IPS DF 4.7 (cell line): ENCODE data around the gene TOGARAM1.

Experiments used
- DNase-seq: peaks from one replicate; pipeline ENCODE4 v3.0.0-alpha.2; 2013; ENCODE audit warnings: low spot score; ENCODE audit errors: extremely low read depth

Gene TOGARAM1

DNA sequence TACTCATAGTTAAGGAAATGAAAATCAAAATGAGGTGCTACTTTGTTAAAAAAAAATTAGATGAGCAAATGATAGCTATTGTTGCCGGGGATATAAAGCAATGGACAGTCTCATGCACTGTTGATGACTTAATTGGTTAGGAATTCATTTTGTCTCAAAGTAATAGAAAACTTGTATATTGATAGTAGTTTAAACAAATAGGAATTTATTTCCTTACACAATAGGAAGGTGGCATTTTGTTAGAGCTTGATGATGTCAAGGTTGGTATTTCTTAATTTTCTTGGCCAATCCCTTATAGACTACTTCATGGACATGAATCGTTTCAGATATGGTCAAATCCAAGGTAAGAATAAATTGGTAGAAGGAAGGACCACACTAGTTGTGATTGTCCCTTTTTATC lies 129.7 kb downstream of the TOGARAM1 start:
- DNase-seq: no peak

DNA sequence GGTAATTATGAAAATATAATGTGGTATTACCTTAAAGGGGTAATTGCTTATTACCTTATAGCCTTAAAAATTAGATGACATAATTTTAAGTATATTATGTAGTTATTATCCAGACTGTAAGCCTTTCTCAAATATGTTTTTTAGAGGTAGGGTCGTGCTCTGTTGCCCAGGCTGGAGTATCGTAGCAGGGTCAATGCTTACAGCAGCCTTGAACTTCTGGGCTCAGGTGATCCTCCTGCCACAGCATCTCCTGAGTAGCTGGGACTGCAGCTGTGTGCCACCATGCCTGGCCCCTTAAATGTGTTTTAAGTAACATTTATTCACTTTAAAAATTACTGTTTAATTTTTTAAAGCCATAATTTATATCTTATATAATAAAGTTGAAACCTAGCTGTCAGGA lies 132.3 kb downstream of the TOGARAM1 start:
- DNase-seq: no peak

DNA sequence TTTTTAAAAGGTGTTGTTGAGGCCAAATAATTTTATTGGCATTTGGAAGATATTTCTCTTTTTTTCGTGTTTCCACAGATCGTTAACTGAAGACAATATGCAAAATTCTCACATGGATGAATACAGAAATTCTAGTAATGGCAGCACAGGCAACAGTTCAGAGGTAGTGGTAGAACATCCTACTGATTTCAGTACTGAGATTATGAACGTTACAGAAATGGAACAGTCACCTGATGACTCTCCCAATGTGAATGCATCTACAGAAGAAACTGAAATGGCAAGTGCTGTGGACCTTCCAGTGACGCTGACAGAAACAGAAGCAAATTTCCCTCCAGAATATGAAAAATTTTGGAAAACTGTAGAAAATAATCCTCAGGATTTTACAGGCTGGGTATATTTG lies 133.2 kb downstream of the TOGARAM1 start:
- DNase-seq: no peak

- no peak for DNase-seq
Measured at GRCh38 chr14:45096218-45096617, 134.2 kb downstream of the TOGARAM1 start.

- no peak for DNase-seq
Measured at GRCh38 chr14:45103806-45104205, 141.8 kb downstream of the TOGARAM1 start.

DNA sequence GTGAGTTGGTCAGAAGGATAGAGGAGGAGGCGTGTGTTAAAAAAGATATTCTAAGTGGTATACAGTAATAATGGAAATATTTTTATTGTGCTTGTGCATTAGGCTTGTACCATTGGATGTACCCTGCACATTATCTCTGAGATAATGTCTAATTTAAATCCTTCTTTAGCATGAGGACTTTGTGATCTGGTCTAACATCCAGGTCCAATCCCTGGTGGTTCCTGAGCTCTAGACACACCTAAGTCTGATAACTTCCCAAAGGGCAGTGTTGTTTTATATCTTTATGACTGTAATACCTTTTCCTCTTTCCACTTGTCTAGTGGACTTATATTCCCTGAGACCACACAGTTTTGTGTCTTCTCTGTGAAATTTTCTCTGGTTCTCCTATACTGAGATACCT lies 142.6 kb downstream of the TOGARAM1 start:
- DNase-seq: no peak

GRCh38 chr14:45112896-45113781 lies 151.1 kb downstream of the TOGARAM1 start:
- no peak for DNase-seq

DNA sequence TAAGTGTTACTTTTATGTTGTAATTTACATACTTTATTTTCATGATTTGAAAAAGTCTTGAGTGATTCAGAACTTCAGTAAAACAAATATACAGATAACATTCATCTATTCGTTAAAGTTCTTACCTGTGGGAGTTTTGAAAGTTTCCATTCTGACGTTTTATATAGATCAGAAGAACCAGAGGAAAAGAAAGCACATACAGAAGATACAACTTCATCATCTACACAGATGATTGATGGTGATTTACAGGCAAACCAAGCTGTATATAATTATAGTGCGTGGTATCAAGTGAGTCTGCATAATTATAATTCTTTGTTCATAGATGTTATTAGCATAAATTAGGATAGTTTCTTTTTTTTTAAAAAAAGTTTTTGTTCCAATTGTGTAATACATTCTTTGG lies 152.3 kb downstream of the TOGARAM1 start:
- no peak for DNase-seq

- DNase-seq: no peak
Measured at GRCh38 chr14:45118594-45118993, 156.6 kb downstream of the TOGARAM1 start.

DNA sequence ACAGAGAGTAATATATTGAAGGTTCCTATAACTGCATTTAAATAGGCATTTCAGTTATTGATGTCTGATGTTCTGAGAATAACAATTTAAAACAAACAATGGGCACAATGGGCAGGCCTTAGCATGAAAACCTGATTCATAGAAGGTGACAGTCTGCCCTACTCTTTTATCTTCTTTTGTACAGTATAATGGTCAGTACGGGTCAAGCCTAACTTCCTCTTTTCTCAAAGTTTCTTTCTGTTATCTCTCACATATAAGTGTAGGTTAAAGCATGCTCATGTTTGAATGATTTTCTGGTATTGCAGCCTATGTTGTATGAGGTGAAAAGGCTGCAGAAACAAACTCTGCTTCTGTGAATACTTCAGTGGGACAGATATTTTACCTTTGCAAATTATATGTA lies 158.1 kb downstream of the TOGARAM1 start:
- no peak for DNase-seq

DNA sequence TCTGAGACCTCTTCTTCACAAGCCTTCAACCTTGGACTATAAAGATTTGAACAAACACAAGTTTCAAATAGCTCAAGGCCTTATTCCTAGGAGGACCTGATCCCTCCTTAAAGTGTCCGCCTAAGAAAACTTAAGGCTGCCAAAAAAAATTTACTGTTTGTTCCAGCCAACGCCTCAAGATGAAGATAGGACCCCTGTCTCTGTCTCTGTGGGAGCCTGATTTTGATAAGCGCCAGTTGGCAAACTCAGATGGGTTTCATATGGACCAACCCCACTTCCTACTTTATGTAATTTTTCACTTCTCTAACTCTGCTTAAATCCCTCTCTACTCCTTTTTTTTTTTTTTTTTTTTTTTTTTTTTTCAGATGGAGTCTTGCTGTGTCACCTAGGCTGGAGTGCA lies 161.3 kb downstream of the TOGARAM1 start:
- no peak for DNase-seq
